SK-N-MC (cell line): ENCODE results near the gene KPNB1.

Experiments used
- DNase-seq: peaks from one replicate; pipeline ENCODE4 v3.0.0-alpha.2; 2011; ENCODE audit warnings: low read depth, low spot score
- H3K27ac ChIP-seq: fragments of 200-600 bp; sonication (generic); 2 replicates; pipeline ENCODE4 v1.5.1; 2016; ENCODE audit warnings: mixed run types
- H3K36me3 ChIP-seq: fragments of 200-600 bp; sonication (generic); 2 replicates; pipeline ENCODE4 v1.6.1; 2017; ENCODE audit warnings: antibody characterized with exemption, low read length, mixed read lengths; ENCODE audit not compliant: insufficient read depth
- H3K4me3 ChIP-seq: fragments of 200-600 bp; sonication (generic); 2 replicates; pipeline ENCODE4 v1.5.1; 2016
- H3K9ac ChIP-seq: fragments of 200-600 bp; sonication (generic); 2 replicates; pipeline ENCODE4 v1.8.0; 2017; ENCODE audit warnings: mixed run types, mixed read lengths; ENCODE audit not compliant: insufficient read length
- H3K9me3 ChIP-seq: fragments of 200-600 bp; sonication (generic); 2 replicates; pipeline ENCODE4 v1.6.1; 2017; ENCODE audit warnings: low read depth, mild to moderate bottlenecking, antibody characterized with exemption, low read length, moderate library complexity, mixed read lengths
- EZH2 ChIP-seq: fragments of 200-600 bp; sonication (generic); IDR thresholded peaks from one replicate; pipeline ENCODE4 v1.6.1; 2017; ENCODE audit warnings: antibody characterized with exemption
- FOXP2 ChIP-seq: optimal IDR thresholded peaks from 2 replicates; pipeline ENCODE3; 2011; ENCODE audit warnings: mild to moderate bottlenecking, moderate library complexity; ENCODE audit not compliant: insufficient read depth; ENCODE audit errors: extremely low read length, control extremely low read depth
- POLR2AphosphoS5 ChIP-seq: IDR thresholded peaks from 2 replicates; pipeline ENCODE4 v1.6.1; 2012; ENCODE audit warnings: mild to moderate bottlenecking, low read depth, low read length, borderline replicate concordance

The KPNB1 gene

DNA sequence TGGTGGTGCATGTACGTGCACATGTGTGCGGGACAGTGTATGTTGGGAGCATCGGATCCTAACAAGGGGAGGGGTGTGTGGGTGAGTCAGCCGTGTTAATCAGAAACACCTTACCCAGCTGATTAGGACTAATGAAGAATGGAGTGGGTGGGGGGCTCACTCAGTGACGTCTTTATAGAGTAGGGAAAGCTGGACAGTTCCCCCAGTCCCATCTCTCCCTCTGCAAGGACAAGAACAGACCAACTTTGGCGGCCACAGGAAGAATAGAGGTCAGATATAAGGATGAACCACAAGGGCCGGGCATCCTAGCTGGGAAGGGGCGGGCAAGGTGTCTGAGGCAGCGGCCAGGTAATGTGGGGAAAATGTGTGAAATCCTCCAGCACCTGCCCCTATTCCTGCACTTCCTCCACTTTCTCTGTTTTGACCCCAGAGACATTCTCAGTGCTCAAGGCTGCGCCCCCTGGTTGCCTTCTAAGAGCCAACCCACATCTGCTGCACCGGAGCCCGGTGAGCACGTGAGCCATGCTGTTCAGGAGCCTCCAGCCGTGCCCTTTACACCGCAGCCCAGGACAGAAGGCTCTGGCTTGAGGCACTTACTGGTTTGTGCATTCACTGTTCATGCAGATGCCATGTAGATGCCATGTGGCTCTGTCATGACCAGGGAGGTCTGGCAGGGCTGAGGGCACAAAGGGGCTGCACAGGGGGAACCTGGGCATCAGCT, 64.4 kb downstream of the KPNB1 start:
- peaks cover 4% of the 10 kb centered on the region; the same call in 1 of the 2 replicates for H3K36me3 ChIP-seq
- TF ChIP-seq EZH2 (no peak), POLR2AphosphoS5 (no peak)
- H3K4me3 ChIP-seq: no peak overlapping the region
- H3K9ac ChIP-seq: no peak overlapping the region
- H3K27ac ChIP-seq: no peak overlapping the region
- H3K9me3 ChIP-seq: no peaks in the 10 kb centered on the region
- DNase-seq: no peak

- Histone ChIP-seq H3K27ac (no peak overlapping the region), H3K9me3 (no peaks in the 10 kb centered on the region), H3K36me3 (peaks cover 4% of the 10 kb centered on the region; the same call in 1 of the 2 replicates), H3K4me3 (no peak overlapping the region), H3K9ac (no peak overlapping the region)
- TF ChIP-seq EZH2 (no peak), FOXP2 (no peak), POLR2AphosphoS5 (no peak)
- no peak for DNase-seq
Observed at GRCh38 chr17:47714773-47715396, 65.2 kb downstream of the KPNB1 start.

- TF ChIP-seq EZH2: no peak
- TF ChIP-seq POLR2AphosphoS5: no peak
- no peak for TF ChIP-seq FOXP2
- Histone ChIP-seq H3K4me3 (no peak overlapping the region), H3K9me3 (no peaks in the 10 kb centered on the region), H3K36me3 (no peaks in the 10 kb centered on the region; the same call in 1 of the 2 replicates), H3K27ac (no peak overlapping the region), H3K9ac (no peak overlapping the region)
- DNase-seq: no peak
Observed at GRCh38 chr17:47715669-47716325, 66.1 kb downstream of the KPNB1 start.

DNA sequence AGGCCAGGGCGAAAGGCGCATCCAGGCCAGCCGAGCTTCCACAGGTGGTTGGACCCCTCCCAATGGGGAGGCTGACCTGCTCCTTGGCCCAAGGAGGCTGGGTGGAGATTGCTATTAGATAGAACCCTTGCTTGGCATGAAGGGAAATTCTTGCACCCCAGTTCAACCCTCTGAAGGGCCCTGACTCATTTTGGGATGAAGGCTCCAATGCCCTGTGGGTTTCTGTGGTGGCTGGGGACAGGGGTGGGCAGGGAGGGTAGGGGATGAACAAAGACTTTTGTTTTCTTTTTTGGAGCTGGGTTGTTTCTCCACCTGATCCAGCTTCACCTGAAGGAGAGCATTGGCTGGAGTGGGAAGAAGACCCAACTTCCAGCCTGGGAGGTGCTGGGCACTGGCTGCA, 66.7 kb downstream of the KPNB1 start:
- no peak overlapping the region for H3K4me3 ChIP-seq
- no peaks in the 10 kb centered on the region for H3K9me3 ChIP-seq
- TF ChIP-seq POLR2AphosphoS5 (no peak), EZH2 (no peak), FOXP2 (no peak)
- H3K9ac ChIP-seq: no peak overlapping the region
- DNase-seq: no peak
- no peak overlapping the region for H3K27ac ChIP-seq
- H3K36me3 ChIP-seq: no peaks in the 10 kb centered on the region

DNA sequence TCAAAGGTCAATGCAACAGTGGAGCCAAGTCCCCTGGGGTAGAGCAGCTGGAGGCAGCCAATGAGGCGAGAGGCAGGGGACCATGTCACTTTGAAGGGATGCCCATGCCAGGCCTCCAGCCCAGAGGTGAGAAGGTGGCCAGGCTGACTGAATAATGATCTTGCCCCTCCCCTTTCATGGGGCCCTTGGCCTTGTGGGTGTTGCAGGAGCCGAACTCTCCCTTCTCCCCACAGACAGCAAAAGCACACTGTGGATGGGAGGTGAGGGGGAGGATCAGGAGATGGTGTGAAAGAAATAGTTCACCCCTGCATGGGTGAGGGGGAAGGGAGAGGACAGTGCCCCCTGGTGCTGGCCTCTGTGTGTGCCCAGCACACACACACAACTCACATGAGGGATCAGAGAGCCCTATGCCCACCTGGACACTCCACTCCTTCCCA, 67.6 kb downstream of the KPNB1 start:
- no peak overlapping the region for H3K9ac ChIP-seq
- no peak overlapping the region for H3K4me3 ChIP-seq
- no peak for TF ChIP-seq POLR2AphosphoS5
- H3K36me3 ChIP-seq: no peaks in the 10 kb centered on the region
- no peak for DNase-seq
- H3K9me3 ChIP-seq: no peaks in the 10 kb centered on the region
- no peak overlapping the region for H3K27ac ChIP-seq

GRCh38 chr17:47717979-47718621, 68.4 kb downstream of the KPNB1 start:
- DNase-seq: no peak
- Histone ChIP-seq H3K27ac (no peak overlapping the region), H3K4me3 (no peak overlapping the region), H3K9ac (no peak overlapping the region), H3K9me3 (no peaks in the 10 kb centered on the region), H3K36me3 (no peaks in the 10 kb centered on the region)
- TF ChIP-seq FOXP2 (no peak), POLR2AphosphoS5 (no peak), EZH2 (no peak)

DNA sequence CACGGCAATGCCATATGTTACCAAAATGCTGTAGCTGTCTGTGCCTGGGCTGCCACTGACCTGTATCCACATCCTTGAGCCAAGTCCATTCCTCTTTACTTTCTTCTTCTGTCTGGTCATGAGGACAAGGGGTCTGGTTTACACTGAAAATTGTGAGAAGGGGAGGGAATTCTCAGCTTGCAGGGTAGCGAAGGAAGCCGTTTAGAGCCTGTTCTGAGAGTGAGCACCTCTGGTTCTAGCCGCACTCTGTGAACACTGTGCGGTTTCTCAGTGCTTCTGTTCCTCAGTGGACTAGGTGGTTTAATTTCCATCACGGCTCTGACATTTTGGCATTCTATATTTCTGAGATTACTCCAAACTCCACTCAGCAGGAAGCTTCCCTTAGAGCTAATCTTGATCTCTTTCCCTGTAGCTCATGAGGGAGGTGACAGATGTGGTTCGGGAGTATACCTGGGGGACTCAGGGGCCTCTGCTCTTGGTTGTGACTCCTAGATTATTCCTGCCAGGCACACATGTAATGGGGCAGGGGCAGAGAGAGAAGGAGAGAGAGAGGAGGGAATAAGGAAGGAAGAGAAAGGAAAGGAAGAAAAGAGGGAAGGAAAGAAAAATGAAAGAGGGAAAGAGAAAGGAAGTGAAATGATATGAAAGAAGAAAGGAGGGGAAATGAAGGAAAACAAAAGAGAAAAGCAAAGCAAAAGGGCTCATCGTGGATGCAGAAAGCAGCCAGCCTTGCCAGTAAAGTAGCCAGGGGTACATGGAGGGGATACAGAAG, 69.1 kb downstream of the KPNB1 start:
- DNase-seq: no peak
- Histone ChIP-seq H3K4me3 (no peak overlapping the region), H3K9me3 (no peaks in the 10 kb centered on the region), H3K27ac (no peak overlapping the region), H3K36me3 (no peaks in the 10 kb centered on the region), H3K9ac (no peak overlapping the region)
- TF ChIP-seq POLR2AphosphoS5 (no peak), FOXP2 (no peak), EZH2 (no peak)
